Fibroblast of skin of left biceps (primary cell): ENCODE results near the gene C1GALT1.
"Not testable (repeated sequence)": the region's sequence is repeated elsewhere in the genome, so short reads cannot be mapped to it uniquely, and the experiment has no call there.

Experiments
- DNase-seq, 2 experiments: peaks; one replicate each; pipeline ENCODE4 v3.0.0-alpha.2; 2013; ENCODE audit warnings: low read depth in 2 of 2

Gene C1GALT1

GRCh38 chr7:7182156-7183060 lies at the start of gene C1GALT1:
Gene C1GALT1, plus strand, starts transcription at chr7:7182544. Its CDS starts 51,776 bp downstream, at chr7:7234320.
- peak; percentile 93 to 94 for DNase-seq

DNA sequence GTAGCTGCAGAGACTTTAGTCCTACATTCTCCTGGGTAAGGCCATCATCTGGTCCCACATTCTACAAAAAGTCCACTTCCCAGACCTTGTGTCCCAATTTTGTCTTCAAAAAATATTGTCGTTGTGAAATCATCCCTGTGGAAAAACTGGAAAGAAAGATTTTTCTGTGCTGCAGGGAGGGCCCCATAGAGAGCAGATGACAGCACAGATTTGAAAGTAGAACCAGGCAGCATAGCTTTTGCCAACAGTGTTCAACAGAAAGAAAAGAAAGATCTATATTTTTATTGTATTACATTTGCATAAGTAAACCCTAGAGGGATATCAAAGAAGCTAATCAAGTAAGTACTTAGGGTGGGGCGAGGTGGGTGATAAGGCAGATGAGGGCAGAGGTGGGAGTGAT lies 48.3 kb upstream of the C1GALT1 start:
- no peak for DNase-seq

GRCh38 chr7:7135074-7135473 lies 47.3 kb upstream of the C1GALT1 start:
- no peak for DNase-seq

- not testable (repeated sequence) for DNase-seq
These were observed 46.4 kb upstream of the C1GALT1 start for GRCh38 chr7:7135924-7136323.

- DNase-seq = no peak
These were observed 45.6 kb upstream of the C1GALT1 start for GRCh38 chr7:7136466-7137381.

DNA sequence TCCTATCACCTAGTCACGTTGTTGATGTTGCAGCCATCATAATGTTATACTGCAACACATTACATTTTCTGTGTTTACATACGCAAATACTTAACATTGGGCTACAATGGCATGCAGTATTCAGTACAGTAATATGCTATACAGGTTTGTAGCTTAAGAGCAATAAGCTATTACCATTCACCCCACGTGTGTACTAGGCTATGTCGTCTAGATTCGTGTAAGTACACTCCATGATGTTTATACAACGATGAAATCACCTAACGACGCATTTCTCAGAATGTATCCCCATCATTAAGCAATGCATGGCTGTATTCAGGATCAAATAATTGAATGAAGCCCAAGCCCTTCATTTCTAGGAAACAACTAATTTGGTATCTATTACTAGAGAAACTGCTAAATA lies 43.4 kb upstream of the C1GALT1 start:
- no peak for DNase-seq

DNA sequence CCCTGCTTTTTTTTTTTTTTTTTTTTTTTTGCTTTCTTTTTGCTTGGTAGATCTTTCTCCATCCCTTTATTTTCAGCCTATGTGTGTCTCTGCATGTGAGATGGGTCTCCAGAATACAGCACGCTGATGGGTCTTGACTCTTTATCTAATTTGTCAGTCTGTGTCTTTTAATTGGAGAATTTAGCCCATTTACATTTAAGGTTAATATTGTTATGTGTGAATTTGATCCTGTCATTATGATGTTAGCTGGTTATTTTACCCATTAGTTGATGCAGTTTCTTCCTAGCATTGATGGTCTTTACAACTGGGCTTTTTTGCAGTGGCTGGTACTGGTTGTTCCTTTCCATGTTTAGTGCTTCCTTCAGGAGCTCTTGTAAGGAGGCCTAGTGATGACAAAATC lies 38.9 kb upstream of the C1GALT1 start:
- DNase-seq = not testable (repeated sequence)

- DNase-seq = not testable (repeated sequence)
These were observed 37.2 kb upstream of the C1GALT1 start for GRCh38 chr7:7145151-7145550.

DNA sequence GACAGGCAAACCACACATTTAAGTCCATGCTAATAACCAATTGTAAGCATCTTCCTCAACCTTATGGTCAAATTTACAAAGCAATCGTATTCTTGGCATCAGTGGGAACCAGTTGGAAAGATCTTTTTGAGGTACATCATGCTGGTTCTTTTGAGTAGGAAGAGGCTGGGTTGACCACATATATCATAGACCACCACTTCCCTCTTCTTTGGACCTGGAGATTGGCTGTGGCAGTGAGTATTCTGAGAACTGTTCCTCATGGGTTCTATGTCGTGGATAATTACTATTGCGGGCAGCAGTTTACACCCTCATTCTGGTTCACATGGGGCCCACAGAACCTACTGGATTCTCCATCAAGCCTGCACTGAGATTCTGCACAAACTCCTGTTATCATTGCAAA lies 35.5 kb upstream of the C1GALT1 start:
- DNase-seq = no peak

GRCh38 chr7:7148798-7149481 lies 33.4 kb upstream of the C1GALT1 start:
- no peak for DNase-seq

DNA sequence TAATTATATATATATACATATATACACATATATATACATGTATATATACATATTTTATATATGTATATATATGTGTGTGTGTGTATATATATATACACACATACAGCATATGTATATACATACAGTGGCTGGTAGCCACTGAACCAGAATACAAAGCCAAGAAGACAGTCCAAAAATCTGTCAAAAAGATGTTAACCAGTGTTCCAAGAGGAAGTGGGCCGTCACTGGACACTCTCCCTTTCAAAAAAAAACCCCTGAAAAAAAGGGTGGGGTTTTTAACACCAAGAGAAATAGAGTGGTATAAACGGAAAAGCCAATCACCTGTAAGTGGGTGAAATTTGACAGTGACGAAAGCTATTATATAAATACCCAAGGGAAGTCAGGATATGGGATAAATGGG lies 31.1 kb upstream of the C1GALT1 start:
- DNase-seq = no peak

- no peak for DNase-seq
These were observed 30.5 kb upstream of the C1GALT1 start for GRCh38 chr7:7151865-7152264.

DNA sequence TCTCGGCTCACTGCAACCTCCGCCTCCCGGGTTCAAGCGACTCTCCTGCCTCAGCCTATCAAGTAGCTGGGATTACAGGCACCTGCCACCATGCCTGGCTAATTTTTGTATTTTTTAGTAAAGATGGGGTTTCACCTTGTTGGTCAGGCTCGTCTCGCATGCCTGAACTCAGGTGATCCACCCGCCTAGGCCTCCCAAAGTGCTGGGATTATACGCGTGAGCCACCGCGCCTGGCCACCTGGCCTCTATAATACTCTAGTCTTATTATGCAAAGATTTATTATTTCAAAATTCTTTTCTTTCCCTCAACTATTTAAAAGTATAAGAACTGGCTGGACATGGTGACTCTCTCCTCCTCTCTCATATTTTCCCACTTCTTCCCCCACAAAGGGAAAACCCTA lies 30.0 kb upstream of the C1GALT1 start:
- DNase-seq = no peak

- DNase-seq = not testable (repeated sequence)
These were observed 28.0 kb upstream of the C1GALT1 start for GRCh38 chr7:7154355-7154754.

DNA sequence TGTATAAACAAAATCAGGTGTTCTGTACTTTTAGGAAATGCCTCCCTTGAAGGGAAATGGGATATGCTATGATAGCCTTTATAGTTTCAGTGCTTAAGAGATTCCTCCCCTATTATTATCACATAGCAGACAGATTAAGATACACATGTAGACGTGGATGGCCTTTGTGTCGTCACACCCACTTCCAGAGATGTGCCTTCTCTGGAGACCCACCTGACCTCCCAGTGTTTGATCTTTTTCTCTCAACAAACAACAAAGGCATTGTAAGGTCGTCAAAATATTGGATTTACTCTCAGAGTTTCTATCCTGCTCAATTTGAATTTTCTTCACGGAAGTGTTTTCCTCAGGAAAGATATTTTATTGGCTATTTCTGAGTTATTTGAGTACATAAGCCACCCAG lies 25.7 kb upstream of the C1GALT1 start:
- no peak for DNase-seq

GRCh38 chr7:7157177-7157886 lies 25.0 kb upstream of the C1GALT1 start:
- DNase-seq = peak; percentile 17 to 18

GRCh38 chr7:7157887-7158271 lies 24.5 kb upstream of the C1GALT1 start:
- DNase-seq = peak; percentile 13 to 23

- DNase-seq = no peak
These were observed 23.2 kb upstream of the C1GALT1 start for GRCh38 chr7:7159063-7159658.

GRCh38 chr7:7164591-7164990 lies 17.8 kb upstream of the C1GALT1 start:
- DNase-seq = no peak

GRCh38 chr7:7165372-7165771 lies 17.0 kb upstream of the C1GALT1 start:
- DNase-seq = no peak

- no peak for DNase-seq
These were observed 16.0 kb upstream of the C1GALT1 start for GRCh38 chr7:7166318-7166717.
